ENCODE results near the gene FRMPD1.

- TF ChIP-seq, protein P1, sequence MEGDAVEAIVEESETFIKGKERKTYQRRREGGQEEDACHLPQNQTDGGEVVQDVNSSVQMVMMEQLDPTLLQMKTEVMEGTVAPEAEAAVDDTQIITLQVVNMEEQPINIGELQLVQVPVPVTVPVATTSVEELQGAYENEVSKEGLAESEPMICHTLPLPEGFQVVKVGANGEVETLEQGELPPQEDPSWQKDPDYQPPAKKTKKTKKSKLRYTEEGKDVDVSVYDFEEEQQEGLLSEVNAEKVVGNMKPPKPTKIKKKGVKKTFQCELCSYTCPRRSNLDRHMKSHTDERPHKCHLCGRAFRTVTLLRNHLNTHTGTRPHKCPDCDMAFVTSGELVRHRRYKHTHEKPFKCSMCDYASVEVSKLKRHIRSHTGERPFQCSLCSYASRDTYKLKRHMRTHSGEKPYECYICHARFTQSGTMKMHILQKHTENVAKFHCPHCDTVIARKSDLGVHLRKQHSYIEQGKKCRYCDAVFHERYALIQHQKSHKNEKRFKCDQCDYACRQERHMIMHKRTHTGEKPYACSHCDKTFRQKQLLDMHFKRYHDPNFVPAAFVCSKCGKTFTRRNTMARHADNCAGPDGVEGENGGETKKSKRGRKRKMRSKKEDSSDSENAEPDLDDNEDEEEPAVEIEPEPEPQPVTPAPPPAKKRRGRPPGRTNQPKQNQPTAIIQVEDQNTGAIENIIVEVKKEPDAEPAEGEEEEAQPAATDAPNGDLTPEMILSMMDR (IDR thresholded peaks at IDR 0.05) = no peak
- TF ChIP-seq EP300 (IDR thresholded peaks at IDR 0.05) (no peak), POLR2AphosphoS5 (IDR thresholded peaks at IDR 0.05) (no peak)
These were observed at the start of gene FRMPD1 for GRCh38 chr9:37650873-37651768.
